ENCODE measurements around the gene SOX5.

DNA sequence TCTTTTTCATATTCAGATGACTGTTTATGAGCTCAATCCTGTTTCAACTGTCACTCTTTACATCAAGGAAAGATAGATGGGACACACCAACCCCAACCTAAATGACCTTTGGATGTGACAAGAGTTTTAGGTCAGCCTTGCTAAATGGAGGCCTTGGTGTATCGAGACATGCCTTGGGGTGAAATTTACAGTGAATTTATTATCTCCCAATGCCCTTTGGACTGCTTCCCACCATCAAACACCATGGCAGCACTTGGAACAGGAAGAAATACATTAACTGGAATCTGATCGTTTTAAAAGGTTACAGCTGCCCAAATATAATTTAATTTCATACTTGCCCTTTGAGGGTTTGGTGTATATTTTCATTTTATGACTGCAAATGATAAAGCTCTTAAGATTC is 327.6 kb downstream of the SOX5 start:
- TF ChIP-seq PKNOX1 (IDR thresholded peaks at IDR 0.05) (no peak), FOXM1 (IDR thresholded peaks at IDR 0.05; ENCODE audit: borderline replicate concordance) (no peak), FOXK2 (IDR thresholded peaks at IDR 0.05) (no peak), BHLHE40 (IDR thresholded peaks at IDR 0.05; ENCODE audit: borderline replicate concordance) (no peak), CTBP1 (IDR thresholded peaks at IDR 0.05; ENCODE audit: borderline replicate concordance) (no peak), HDGF (IDR thresholded peaks at IDR 0.05; ENCODE audit: borderline replicate concordance) (no peak), FOXA1 (IDR thresholded peaks at IDR 0.05) (no peak), TARDBP (IDR thresholded peaks at IDR 0.05) (no peak), ZNF384 (IDR thresholded peaks at IDR 0.05) (no peak), ARNT (IDR thresholded peaks at IDR 0.05) (no peak)
